GM15510 (cell line): ENCODE data around the gene ARHGAP30.

Source experiments
- POLR2A ChIP-seq: IDR thresholded peaks from 3 replicates; pipeline ENCODE4 v1.6.1; 2011; ENCODE audit warnings: borderline replicate concordance; ENCODE audit not compliant: insufficient read length; ENCODE audit errors: extremely low read depth

The ARHGAP30 gene

DNA sequence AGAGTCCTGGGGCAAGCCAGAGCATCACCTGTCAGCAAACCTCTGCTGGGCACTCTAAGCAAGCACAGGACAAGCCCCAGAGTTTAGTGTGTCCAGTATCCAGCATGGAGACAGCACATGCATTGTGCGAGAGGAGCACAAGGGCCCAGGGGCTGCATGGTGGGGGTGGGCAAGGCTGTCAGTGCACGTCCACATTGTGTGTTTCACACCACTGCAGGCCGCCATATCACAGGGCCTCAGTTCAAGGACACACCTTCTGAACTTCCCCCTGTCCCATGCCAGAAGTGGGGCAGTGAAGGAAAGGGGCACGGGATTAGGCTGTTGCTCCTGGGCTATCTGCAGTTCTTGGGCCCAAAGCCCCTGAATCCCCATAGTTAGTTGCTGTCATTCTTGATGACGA is 30.1 kb downstream of the ARHGAP30 start:
- TF ChIP-seq POLR2A = no peak

GRCh38 chr1:161039154-161039545 is 30.5 kb downstream of the ARHGAP30 start:
- TF ChIP-seq POLR2A = no peak

DNA sequence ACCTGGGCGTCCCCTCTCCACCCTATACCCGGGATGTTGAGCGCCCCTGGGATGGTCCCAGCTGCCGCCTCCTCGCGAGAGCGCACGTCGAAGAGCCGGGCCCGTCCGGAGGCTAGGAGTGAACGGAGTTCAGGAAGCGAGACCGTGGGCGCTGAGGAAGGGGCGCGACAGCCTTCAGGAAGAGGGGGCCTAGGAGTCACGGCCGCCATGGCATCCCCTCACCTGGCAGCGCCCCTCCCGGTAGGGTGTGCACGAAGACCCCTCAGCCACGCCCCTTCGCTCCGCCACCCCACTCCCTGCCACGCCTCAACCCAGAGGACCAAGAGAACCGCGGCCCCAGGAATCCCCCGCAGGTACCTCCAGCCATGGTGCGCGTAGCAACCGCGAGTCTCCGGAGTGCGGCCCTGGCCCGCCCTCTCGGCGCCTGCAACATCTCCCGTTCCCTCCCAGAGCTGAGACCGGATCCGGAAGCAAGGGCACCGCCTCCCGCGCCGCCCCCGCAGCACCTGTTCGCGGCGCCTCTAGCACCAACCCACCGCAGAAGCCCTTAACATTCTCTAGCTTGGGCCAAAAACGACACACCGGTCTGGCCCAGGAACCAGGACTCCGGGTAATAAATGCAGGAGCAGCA is 31.1 kb downstream of the ARHGAP30 start, which contains the start of gene TSTD1:
Gene TSTD1, minus strand, starts transcription at position 442 of the 631 bp plus-strand sequence. Its CDS starts 75 bp downstream, at position 367.
- TF ChIP-seq POLR2A = peak; percentile 78

GRCh38 chr1:161037661-161038522 is 31.8 kb downstream of the ARHGAP30 start:
- TF ChIP-seq POLR2A = no peak

DNA sequence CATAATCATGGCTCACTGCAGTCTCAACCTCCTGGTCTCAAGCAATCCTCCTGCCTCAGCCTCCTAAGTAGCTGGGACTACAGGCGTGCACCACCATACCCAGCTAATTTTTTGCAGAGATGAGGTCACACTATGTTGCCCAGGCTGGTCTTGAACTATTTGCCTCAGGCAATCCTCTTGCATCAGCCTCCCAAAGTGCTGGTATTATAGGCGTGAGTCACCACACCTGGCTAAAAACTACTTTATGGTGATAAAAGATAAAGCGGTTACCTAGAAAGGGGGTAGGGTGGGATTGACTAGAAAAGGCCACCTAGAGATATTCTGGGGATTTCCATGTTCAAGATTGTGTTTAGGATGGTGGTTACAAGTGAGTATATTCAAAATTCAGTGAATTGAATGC is 35.9 kb downstream of the ARHGAP30 start:
- no peak for TF ChIP-seq POLR2A

DNA sequence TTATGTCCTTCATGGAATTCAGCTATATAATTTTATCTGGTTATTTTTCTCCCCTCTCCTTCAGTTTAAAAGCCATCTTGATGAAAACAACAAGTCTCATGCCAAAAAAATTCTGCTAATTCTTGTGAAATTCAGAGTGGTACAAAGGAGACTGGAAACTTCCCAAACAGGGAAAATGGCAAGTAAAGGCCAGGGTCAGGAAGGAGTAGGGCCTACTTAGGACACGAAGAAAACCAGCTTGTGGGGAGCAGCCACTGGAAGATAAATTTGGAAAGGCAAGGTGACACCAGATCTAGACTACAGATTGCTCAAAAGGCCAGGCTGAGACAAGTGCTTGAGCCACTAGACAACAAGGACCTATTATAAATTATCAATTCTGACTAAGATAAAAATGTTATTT is 37.3 kb downstream of the ARHGAP30 start:
- no peak for TF ChIP-seq POLR2A

- TF ChIP-seq POLR2A = no peak
Measured at GRCh38 chr1:161031874-161032273, 37.8 kb downstream of the ARHGAP30 start.

GRCh38 chr1:161021970-161022353 is 47.7 kb downstream of the ARHGAP30 start:
- TF ChIP-seq POLR2A = no peak

DNA sequence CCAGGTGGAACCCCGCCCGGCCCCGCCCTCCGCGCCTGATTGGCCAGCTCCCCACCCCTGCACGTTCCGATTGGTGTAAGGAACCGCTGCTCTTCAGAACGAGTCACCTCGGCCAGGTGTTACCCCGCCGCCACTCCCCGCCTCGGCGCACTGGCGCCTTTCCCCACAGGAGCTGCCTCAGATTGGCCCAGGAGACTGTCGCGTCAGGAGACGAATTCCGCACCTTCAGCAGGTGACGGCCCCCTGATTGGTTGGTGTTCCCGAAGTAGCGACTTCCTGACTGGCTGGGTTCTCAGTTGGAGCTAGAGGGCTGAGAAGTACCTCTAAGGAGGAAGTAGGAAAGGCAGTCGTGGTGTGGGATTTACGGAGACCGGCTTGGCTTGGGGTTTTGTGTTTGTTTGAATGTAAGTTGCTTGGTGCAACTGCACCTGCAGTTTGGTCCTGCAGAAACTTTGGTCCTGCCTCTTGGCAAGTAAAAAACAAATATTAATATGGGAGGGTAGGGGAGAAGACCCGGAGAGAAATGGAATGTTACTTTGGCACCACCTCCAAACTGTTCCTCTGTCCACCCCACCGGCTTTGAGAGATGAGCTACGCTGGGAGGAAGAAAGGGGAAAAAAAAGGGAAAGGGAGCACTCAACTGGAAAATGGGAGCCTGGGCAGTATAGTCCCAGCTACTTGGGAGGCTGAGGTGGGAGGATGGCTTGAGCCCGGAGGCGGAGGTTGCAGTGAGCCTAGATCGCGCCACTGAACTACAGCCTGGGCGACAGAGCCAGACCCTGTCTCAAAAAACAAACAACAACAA is 48.3 kb downstream of the ARHGAP30 start:
- peak; percentile 57 for TF ChIP-seq POLR2A

- TF ChIP-seq POLR2A = no peak
Measured at GRCh38 chr1:161020509-161021164, 49.1 kb downstream of the ARHGAP30 start, which contains the start of gene F11R. F11R (minus strand) TSS chr1:161021152; CDS start chr1:161021073, 79 bp downstream.

DNA sequence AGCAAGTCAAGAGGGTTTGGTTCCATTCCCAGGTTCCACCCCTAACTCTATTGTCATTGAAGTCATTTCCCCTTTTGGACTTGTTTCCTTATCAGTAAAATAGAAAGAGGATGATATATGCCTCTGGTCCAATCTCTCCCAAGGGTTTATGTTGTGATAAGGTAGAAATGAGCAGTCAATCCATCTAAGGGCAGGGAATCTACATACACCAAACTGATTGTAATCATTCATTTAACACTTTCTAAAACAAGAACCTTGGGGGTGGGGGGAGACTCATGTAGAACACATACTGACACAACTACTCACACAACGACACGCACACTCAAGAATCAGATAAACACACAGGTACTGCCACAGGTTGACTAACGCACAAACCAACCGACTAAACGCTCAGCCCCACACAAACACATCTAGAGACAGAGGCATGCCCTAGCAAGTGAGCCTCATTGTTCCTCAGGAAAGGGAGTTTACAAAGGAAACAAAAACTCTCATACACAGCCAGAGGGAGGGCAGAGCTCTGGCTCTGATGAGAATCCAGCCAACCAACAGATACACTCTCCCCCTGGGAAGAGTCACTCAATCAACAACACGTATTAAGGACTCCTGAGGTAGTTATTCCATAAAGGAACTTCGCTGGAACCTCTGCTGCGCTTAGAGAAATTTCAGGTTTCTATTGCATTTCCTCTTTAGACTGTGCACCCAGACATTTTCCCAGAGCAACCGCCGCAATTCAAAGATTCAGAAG is 49.8 kb downstream of the ARHGAP30 start:
- no peak for TF ChIP-seq POLR2A

DNA sequence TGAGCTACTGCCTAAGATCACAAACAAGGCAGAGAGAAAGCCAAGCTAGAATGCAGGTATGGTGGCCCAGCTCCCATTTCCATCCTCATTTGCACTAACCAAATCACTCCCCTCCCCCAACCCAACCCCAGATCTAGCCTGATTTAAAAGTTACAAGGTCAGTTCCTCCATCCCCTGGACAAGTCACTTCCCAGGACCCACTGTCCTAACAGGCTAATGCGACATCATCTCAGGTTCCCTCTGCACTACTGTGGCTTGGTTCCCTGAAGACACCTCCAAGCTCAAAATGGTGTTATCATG is 51.1 kb downstream of the ARHGAP30 start:
- no peak for TF ChIP-seq POLR2A

GRCh38 chr1:161017756-161018630 is 51.7 kb downstream of the ARHGAP30 start:
- no peak for TF ChIP-seq POLR2A
